Tibial artery (tissue), 4 donors: ENCODE results near the gene CTSE.

Source experiments
- DNase-seq, 2 donors: peaks; one replicate each; pipeline ENCODE4 v3.0.0-alpha.2; 2019
- H3K27ac ChIP-seq, 2 donors: fragments of 200-600 bp; sonication (generic) in 1 of 2; 1 replicate in 1 of 2; 2 replicates in 1 of 2; pipeline ENCODE4 v1.5.1; 2018 to 2019; ENCODE audit warnings: mild to moderate bottlenecking in 1 of 2
- H3K27me3 ChIP-seq, 2 donors: fragments of 200-600 bp; sonication (generic) in 1 of 2; one replicate each; pipeline versions ENCODE4 v1.5.1 to v1.6.0; 2016 to 2019
- H3K36me3 ChIP-seq, 3 donors: fragments of 200-600 bp; sonication (generic) in 2 of 3; one replicate each; pipeline ENCODE4 v1.5.1; 2016 to 2019; ENCODE audit warnings: mild to moderate bottlenecking in 2 of 3
- H3K4me1 ChIP-seq, 4 donors: fragments of 200-600 bp; sonication (generic) in 2 of 4; 1 replicate in 3 of 4; 2 replicates in 1 of 4; pipeline ENCODE4 v1.5.1; 2016 to 2019
- H3K4me3 ChIP-seq, 2 donors: fragments of 200-600 bp; sonication (generic) in 1 of 2; 1 replicate in 1 of 2; 2 replicates in 1 of 2; pipeline ENCODE4 v1.5.1; 2018 to 2019; ENCODE audit warnings: mild to moderate bottlenecking in 2 of 2
- H3K9me3 ChIP-seq, 3 donors: fragments of 200-600 bp; sonication (generic) in 1 of 3; one replicate each; pipeline ENCODE4 v1.5.1; 2016 to 2019
- CTCF ChIP-seq, 2 experiments: fragments of 200-600 bp in 1 of 2; fragments of 450-650 bp in 1 of 2; IDR thresholded peaks; one replicate each; pipeline ENCODE4 v1.5.1; 2017 to 2019; ENCODE audit warnings: antibody characterized with exemption in 2 of 2, mild to moderate bottlenecking in 1 of 2, moderate library complexity in 1 of 2
- intact Hi-C: fragments of 100-400 bp; cut with DNase I; formaldehyde crosslinking; loops from one replicate; pipeline ENCODE4 v1.15.0; 2023; ENCODE audit warnings: low total_unique reads

Gene CTSE

GRCh38 chr1:205972081-205972480, 51.6 kb downstream of the CTSE start:
- no peak for TF ChIP-seq CTCF (IDR thresholded peaks at IDR 0.05)
- Histone ChIP-seq H3K27me3 (peaks cover 0 to 8% of the 10 kb centered on the region in 2 donors), H3K4me1 (peaks cover 0 to 19% (median 0%) of the 10 kb centered on the region in 4 donors), H3K36me3 (no peaks in the 10 kb centered on the region), H3K27ac (no peak overlapping the region), H3K4me3 (no peak overlapping the region), H3K9me3 (no peaks in the 10 kb centered on the region)
- DNase-seq, result no peak
- intact Hi-C loops, result loop anchor here (10.0 kb wide), 1 partner anchor 387 kb away; no protein-coding TSS in a partner anchor

GRCh38 chr1:205971082-205971481, 52.6 kb downstream of the CTSE start:
- intact Hi-C loops, result loop anchor here (10.0 kb wide), 1 partner anchor 386 kb away; no protein-coding TSS in a partner anchor
- Histone ChIP-seq H3K9me3 (no peaks in the 10 kb centered on the region), H3K27ac (no peak overlapping the region), H3K36me3 (no peaks in the 10 kb centered on the region), H3K4me1 (peaks cover 0 to 9% (median 0%) of the 10 kb centered on the region in 4 donors), H3K4me3 (no peak overlapping the region), H3K27me3 (peaks cover 0 to 8% of the 10 kb centered on the region in 2 donors)
- no peak for DNase-seq
- TF ChIP-seq CTCF (IDR thresholded peaks at IDR 0.05), result no peak

GRCh38 chr1:205970486-205970885, 53.2 kb downstream of the CTSE start:
- Histone ChIP-seq H3K27ac (no peak overlapping the region), H3K4me3 (no peak overlapping the region), H3K9me3 (no peaks in the 10 kb centered on the region), H3K36me3 (no peaks in the 10 kb centered on the region), H3K27me3 (peaks cover 0 to 6% of the 10 kb centered on the region in 2 donors), H3K4me1 (peaks cover 0 to 3% (median 0%) of the 10 kb centered on the region in 4 donors)
- intact Hi-C loops, result loop anchor here (10.0 kb wide), 1 partner anchor 386 kb away; no protein-coding TSS in a partner anchor
- no peak for TF ChIP-seq CTCF (IDR thresholded peaks at IDR 0.05)
- no peak for DNase-seq

DNA sequence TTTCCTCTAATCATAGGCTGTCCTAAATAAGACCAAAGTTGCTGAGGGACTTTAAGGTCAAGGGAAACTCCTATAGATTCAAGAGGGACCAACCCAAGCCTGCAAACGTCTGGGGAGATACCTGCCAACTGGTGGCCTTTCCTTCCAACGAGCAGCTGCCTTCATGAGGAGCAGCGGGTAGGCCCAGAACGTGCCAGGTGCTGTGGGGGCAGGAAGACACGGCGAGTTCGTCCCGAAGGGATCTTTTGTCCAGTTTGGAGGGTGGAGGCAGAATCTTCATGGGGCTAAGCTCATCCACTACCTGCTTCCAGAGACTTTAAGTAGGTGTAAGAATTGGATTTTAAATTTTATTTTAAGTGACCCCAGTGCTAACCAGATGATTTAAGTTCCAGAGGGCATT, 54.5 kb downstream of the CTSE start:
- intact Hi-C loops, result no loop called here
- Histone ChIP-seq H3K9me3 (no peaks in the 10 kb centered on the region), H3K27me3 (no peaks in the 10 kb centered on the region), H3K4me1 (no peaks in the 10 kb centered on the region), H3K27ac (no peak overlapping the region), H3K36me3 (no peaks in the 10 kb centered on the region), H3K4me3 (no peak overlapping the region)
- no peak for DNase-seq
- TF ChIP-seq CTCF (IDR thresholded peaks at IDR 0.05), result no peak

- DNase-seq, result no peak
- no peaks in the 10 kb centered on the region for H3K27me3 ChIP-seq
- H3K36me3 ChIP-seq, result no peaks in the 10 kb centered on the region
- H3K27ac ChIP-seq, result no peak overlapping the region
- H3K4me3 ChIP-seq, result no peak overlapping the region
- no peaks in the 10 kb centered on the region for H3K9me3 ChIP-seq
- TF ChIP-seq CTCF (IDR thresholded peaks at IDR 0.05), result no peak
- intact Hi-C loops, result no loop called here
- H3K4me1 ChIP-seq, result peaks cover 0 to 4% (median under 1%) of the 10 kb centered on the region in 4 donors
These were observed 56.0 kb downstream of the CTSE start for GRCh38 chr1:205967554-205968335.
